ENCODE data around the gene SDK1.

SDK1 gene

DNA sequence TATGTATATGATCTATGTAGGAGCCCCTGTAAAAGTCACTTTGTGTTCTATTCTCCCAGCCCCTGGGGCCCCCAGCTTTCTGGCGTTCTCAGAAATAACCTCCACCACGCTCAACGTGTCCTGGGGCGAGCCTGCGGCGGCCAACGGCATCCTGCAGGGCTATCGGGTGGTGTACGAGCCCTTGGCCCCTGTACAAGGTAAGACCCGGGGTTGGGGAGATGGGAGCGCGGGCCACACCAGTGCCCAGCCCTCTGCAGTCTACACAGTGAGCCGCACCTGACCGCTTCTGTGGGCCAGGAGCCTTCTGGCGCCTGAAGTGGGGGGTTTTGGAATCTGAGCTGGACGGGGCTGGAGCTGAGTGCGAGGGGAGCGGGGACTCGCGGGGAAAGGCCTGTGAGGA lies 908.9 kb downstream of the SDK1 start:
- DNase-seq (ENCODE audit: low spot score), result no peak
- H2BK120ac ChIP-seq (ENCODE audit: low read depth, low read length), result no peak overlapping the region
- peak overlapping the region; percentile 5 for H3K18ac ChIP-seq (ENCODE audit: low read length)
- H3K27me3 ChIP-seq (ENCODE audit: control insufficient read depth in 3 of 3, insufficient read depth in 3 of 3, low read depth in 1 of 3, low read length in 3 of 3), result no peaks in the 10 kb centered on the region
- no peak overlapping the region for H4K8ac ChIP-seq (ENCODE audit: low read depth, low read length)
- H3K4me1 ChIP-seq (ENCODE audit: control insufficient read depth in 2 of 2, insufficient read depth in 1 of 2, low read depth in 1 of 2, low read length in 2 of 2), result peaks cover 0 to 2% of the 10 kb centered on the region in 2 donors
- no peaks in the 10 kb centered on the region for H3K79me1 ChIP-seq (ENCODE audit: low read depth, low read length)
- H3K9me3 ChIP-seq (replicated peaks in 1 of 2; ENCODE audit: control insufficient read depth in 2 of 2, insufficient read depth in 1 of 2, low read depth in 1 of 2, low read length in 2 of 2), result no peaks in the 10 kb centered on the region
- no peak overlapping the region for H3K4me2 ChIP-seq (ENCODE audit: insufficient read depth, low read length, poor library complexity, severe bottlenecking)
- no peak overlapping the region for H3K9ac ChIP-seq (ENCODE audit: low read depth, low read length, poor library complexity)
- H2AK5ac ChIP-seq (ENCODE audit: low read depth, low read length), result no peak overlapping the region
- H3K23ac ChIP-seq (ENCODE audit: low read depth, low read length, poor library complexity), result no peak overlapping the region
- H3K27ac ChIP-seq (replicated peaks; ENCODE audit: low read length), result no peak overlapping the region
- H3K4me3 ChIP-seq (ENCODE audit: low read length in 2 of 2), result no peak overlapping the region
- no peak overlapping the region for H2BK5ac ChIP-seq (ENCODE audit: low read length)
- H2AFZ ChIP-seq (ENCODE audit: low read length), result no peak overlapping the region
- H2BK15ac ChIP-seq (ENCODE audit: low read length), result no peak overlapping the region
- H4K91ac ChIP-seq (ENCODE audit: low read depth, low read length, poor library complexity), result no peak overlapping the region
- peaks cover 0 to 9% of the 10 kb centered on the region in 2 donors for H3K36me3 ChIP-seq (replicated peaks in 1 of 2; ENCODE audit: control insufficient read depth in 2 of 2, insufficient read depth in 2 of 2, low read length in 2 of 2)
- H3K14ac ChIP-seq (ENCODE audit: low read length), result no peak overlapping the region
- no CpG with 5 or more reads among the region's 20 CpGs for WGBS, 2 donors (ENCODE audit: extremely low coverage in 2 of 2, insufficient read length in 2 of 2, insufficient replicate concordance in 1 of 2)
- H3K4ac ChIP-seq (ENCODE audit: low read length), result no peak overlapping the region
- H2BK12ac ChIP-seq (ENCODE audit: low read length), result no peak overlapping the region

- no CpG with 5 or more reads among the region's 13 CpGs for WGBS, 2 donors (ENCODE audit: extremely low coverage in 2 of 2, insufficient read length in 2 of 2, insufficient replicate concordance in 1 of 2)
- H3K23ac ChIP-seq (ENCODE audit: low read depth, low read length, poor library complexity), result no peak overlapping the region
- H2AK5ac ChIP-seq (ENCODE audit: low read depth, low read length), result no peak overlapping the region
- H2AFZ ChIP-seq (ENCODE audit: low read length), result no peak overlapping the region
- H3K18ac ChIP-seq (ENCODE audit: low read length), result no peak overlapping the region
- peak overlapping the region; percentile 42 for H2BK5ac ChIP-seq (ENCODE audit: low read length)
- H3K9me3 ChIP-seq (replicated peaks in 1 of 2; ENCODE audit: control insufficient read depth in 2 of 2, insufficient read depth in 1 of 2, low read depth in 1 of 2, low read length in 2 of 2), result no peaks in the 10 kb centered on the region
- H3K36me3 ChIP-seq (replicated peaks in 1 of 2; ENCODE audit: control insufficient read depth in 2 of 2, insufficient read depth in 2 of 2, low read length in 2 of 2), result peaks cover 0 to 9% of the 10 kb centered on the region in 2 donors
- peak overlapping the region; percentile 12 for H2BK15ac ChIP-seq (ENCODE audit: low read length)
- H3K4ac ChIP-seq (ENCODE audit: low read length), result no peak overlapping the region
- H2BK120ac ChIP-seq (ENCODE audit: low read depth, low read length), result no peak overlapping the region
- H3K4me2 ChIP-seq (ENCODE audit: insufficient read depth, low read length, poor library complexity, severe bottlenecking), result no peak overlapping the region
- no peak overlapping the region for H3K27ac ChIP-seq (replicated peaks; ENCODE audit: low read length)
- H4K8ac ChIP-seq (ENCODE audit: low read depth, low read length), result no peak overlapping the region
- no peak overlapping the region for H4K91ac ChIP-seq (ENCODE audit: low read depth, low read length, poor library complexity)
- H3K4me3 ChIP-seq (ENCODE audit: low read length in 2 of 2), result no peak overlapping the region
- peaks cover 0 to 2% of the 10 kb centered on the region in 2 donors for H3K4me1 ChIP-seq (ENCODE audit: control insufficient read depth in 2 of 2, insufficient read depth in 1 of 2, low read depth in 1 of 2, low read length in 2 of 2)
- H3K27me3 ChIP-seq (ENCODE audit: control insufficient read depth in 3 of 3, insufficient read depth in 3 of 3, low read depth in 1 of 3, low read length in 3 of 3), result no peaks in the 10 kb centered on the region
- no peak overlapping the region for H3K9ac ChIP-seq (ENCODE audit: low read depth, low read length, poor library complexity)
- H2BK12ac ChIP-seq (ENCODE audit: low read length), result no peak overlapping the region
- H3K14ac ChIP-seq (ENCODE audit: low read length), result no peak overlapping the region
- no peak for DNase-seq (ENCODE audit: low spot score)
- H3K79me1 ChIP-seq (ENCODE audit: low read depth, low read length), result no peaks in the 10 kb centered on the region
Measured at GRCh38 chr7:4210821-4211220, 909.8 kb downstream of the SDK1 start.

DNA sequence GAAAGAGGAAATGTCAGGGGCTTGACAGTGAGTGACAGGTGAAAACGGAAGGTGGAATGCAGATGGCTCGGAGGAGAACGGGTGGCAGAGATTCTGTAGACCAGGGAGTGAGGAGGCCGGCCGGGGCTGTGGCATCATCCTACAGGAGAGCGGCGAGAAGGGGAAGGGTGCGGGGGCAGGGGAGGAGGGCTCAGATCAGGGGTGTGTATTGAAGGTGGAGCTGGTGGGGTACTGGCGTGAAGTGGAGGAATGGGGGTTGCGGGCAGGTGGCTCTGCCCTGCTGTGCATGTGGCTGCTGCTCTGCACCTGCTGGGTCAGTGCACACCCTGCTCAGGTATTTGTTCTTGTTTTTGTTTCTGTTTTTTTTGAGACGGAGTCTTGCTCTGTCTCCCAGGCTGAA lies 910.2 kb downstream of the SDK1 start:
- Histone ChIP-seq H2BK15ac (ENCODE audit: low read length) (no peak overlapping the region), H2BK5ac (ENCODE audit: low read length) (no peak overlapping the region), H4K8ac (ENCODE audit: low read depth, low read length) (no peak overlapping the region), H3K4me2 (ENCODE audit: insufficient read depth, low read length, poor library complexity, severe bottlenecking) (no peak overlapping the region), H3K4ac (ENCODE audit: low read length) (no peak overlapping the region), H3K18ac (ENCODE audit: low read length) (no peak overlapping the region), H3K36me3 (replicated peaks in 1 of 2; ENCODE audit: control insufficient read depth in 2 of 2, insufficient read depth in 2 of 2, low read length in 2 of 2) (peaks cover 0 to 9% of the 10 kb centered on the region in 2 donors), H3K79me1 (ENCODE audit: low read depth, low read length) (no peaks in the 10 kb centered on the region), H3K14ac (ENCODE audit: low read length) (no peak overlapping the region), H3K9me3 (replicated peaks in 1 of 2; ENCODE audit: control insufficient read depth in 2 of 2, insufficient read depth in 1 of 2, low read depth in 1 of 2, low read length in 2 of 2) (no peaks in the 10 kb centered on the region), H3K27ac (replicated peaks; ENCODE audit: low read length) (no peak overlapping the region), H3K4me3 (ENCODE audit: low read length in 2 of 2) (no peak overlapping the region), H2AFZ (ENCODE audit: low read length) (no peak overlapping the region), H3K23ac (ENCODE audit: low read depth, low read length, poor library complexity) (no peak overlapping the region), H3K9ac (ENCODE audit: low read depth, low read length, poor library complexity) (no peak overlapping the region), H2AK5ac (ENCODE audit: low read depth, low read length) (no peak overlapping the region), H2BK12ac (ENCODE audit: low read length) (no peak overlapping the region), H4K91ac (ENCODE audit: low read depth, low read length, poor library complexity) (no peak overlapping the region), H3K27me3 (ENCODE audit: control insufficient read depth in 3 of 3, insufficient read depth in 3 of 3, low read depth in 1 of 3, low read length in 3 of 3) (no peaks in the 10 kb centered on the region), H2BK120ac (ENCODE audit: low read depth, low read length) (no peak overlapping the region), H3K4me1 (ENCODE audit: control insufficient read depth in 2 of 2, insufficient read depth in 1 of 2, low read depth in 1 of 2, low read length in 2 of 2) (peaks cover 0 to 2% of the 10 kb centered on the region in 2 donors)
- DNase-seq (ENCODE audit: low spot score), result no peak
- WGBS, 2 donors (ENCODE audit: extremely low coverage in 2 of 2, insufficient read length in 2 of 2, insufficient replicate concordance in 1 of 2), result no CpG with 5 or more reads among the region's 11 CpGs

DNA sequence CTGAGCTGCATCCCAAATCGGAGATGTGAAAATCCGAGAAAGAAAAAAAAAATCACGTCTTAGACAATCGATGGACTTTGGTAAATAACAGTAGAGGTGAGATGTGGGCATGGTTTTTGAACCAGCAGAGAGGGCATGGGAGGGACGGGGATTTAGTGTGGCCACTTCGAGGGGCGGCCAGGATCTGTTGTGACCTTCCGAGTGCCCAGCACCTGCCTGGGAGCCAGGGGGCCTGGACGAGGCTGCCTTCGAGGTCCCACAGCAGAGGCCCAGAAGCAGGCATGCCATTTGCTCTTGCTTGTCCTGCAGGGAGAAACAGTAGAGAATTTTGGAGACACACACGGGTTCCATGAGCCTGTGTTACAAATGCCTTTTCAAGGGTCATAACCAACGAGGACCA lies 911.3 kb downstream of the SDK1 start:
- Histone ChIP-seq H4K8ac (ENCODE audit: low read depth, low read length) (no peak overlapping the region), H2AFZ (ENCODE audit: low read length) (no peak overlapping the region), H2BK120ac (ENCODE audit: low read depth, low read length) (no peak overlapping the region), H3K9me3 (replicated peaks in 1 of 2; ENCODE audit: control insufficient read depth in 2 of 2, insufficient read depth in 1 of 2, low read depth in 1 of 2, low read length in 2 of 2) (no peaks in the 10 kb centered on the region), H2BK5ac (ENCODE audit: low read length) (no peak overlapping the region), H2BK15ac (ENCODE audit: low read length) (no peak overlapping the region), H3K23ac (ENCODE audit: low read depth, low read length, poor library complexity) (no peak overlapping the region), H2AK5ac (ENCODE audit: low read depth, low read length) (no peak overlapping the region), H3K18ac (ENCODE audit: low read length) (no peak overlapping the region), H3K14ac (ENCODE audit: low read length) (peak overlapping the region; percentile 15), H3K27me3 (ENCODE audit: control insufficient read depth in 3 of 3, insufficient read depth in 3 of 3, low read depth in 1 of 3, low read length in 3 of 3) (no peaks in the 10 kb centered on the region), H3K27ac (replicated peaks; ENCODE audit: low read length) (no peak overlapping the region), H3K79me1 (ENCODE audit: low read depth, low read length) (no peaks in the 10 kb centered on the region), H3K4me2 (ENCODE audit: insufficient read depth, low read length, poor library complexity, severe bottlenecking) (no peak overlapping the region), H3K4me3 (ENCODE audit: low read length in 2 of 2) (no peak overlapping the region), H3K36me3 (replicated peaks in 1 of 2; ENCODE audit: control insufficient read depth in 2 of 2, insufficient read depth in 2 of 2, low read length in 2 of 2) (peaks cover 0 to 9% of the 10 kb centered on the region in 2 donors), H4K91ac (ENCODE audit: low read depth, low read length, poor library complexity) (no peak overlapping the region), H2BK12ac (ENCODE audit: low read length) (no peak overlapping the region), H3K4ac (ENCODE audit: low read length) (no peak overlapping the region), H3K9ac (ENCODE audit: low read depth, low read length, poor library complexity) (no peak overlapping the region), H3K4me1 (ENCODE audit: control insufficient read depth in 2 of 2, insufficient read depth in 1 of 2, low read depth in 1 of 2, low read length in 2 of 2) (peaks cover 0 to 2% of the 10 kb centered on the region in 2 donors)
- WGBS, 2 donors (ENCODE audit: extremely low coverage in 2 of 2, insufficient read length in 2 of 2, insufficient replicate concordance in 1 of 2), result no CpG with 5 or more reads among the region's 12 CpGs
- no peak for DNase-seq (ENCODE audit: low spot score)
